Mesenteric fat pad (tissue), 1 donor: ENCODE data around the gene DNAJB9. TPM values are rescaled to one million over a fixed set of nuclear protein-coding genes. Genes with fewer than 3 reads are reported as not detected.

Experiments
- DNase-seq: peaks from one replicate; pipeline ENCODE4 v3.0.0-alpha.2; 2020; ENCODE audit warnings: low spot score
- total RNA-seq: library from RNA; stranded (reverse); fragmentation: NEBNext Ultra II Directional; extraction: Animal tissue kit (Norgen Biotek cat#: 25700); gene quantifications from one replicate; pipeline ENCODE4 v1.2.1, GENCODE V29; 2021
- donor health status: DM: yes; HTN: yes; CAD: no.

Gene DNAJB9
- total RNA-seq, 1 donor from 2014 or later: 31.9 TPM

- DNase-seq: no peak
Measured at GRCh38 chr7:108604307-108605077, 34.8 kb downstream of the DNAJB9 start.

GRCh38 chr7:108605559-108606201, 36.0 kb downstream of the DNAJB9 start:
- DNase-seq: no peak

- DNase-seq: no peak
Measured at GRCh38 chr7:108609643-108610042, 40.0 kb downstream of the DNAJB9 start.

GRCh38 chr7:108611268-108611667, 41.6 kb downstream of the DNAJB9 start:
- DNase-seq: no peak

GRCh38 chr7:108613147-108613948, 43.7 kb downstream of the DNAJB9 start:
- no peak for DNase-seq

GRCh38 chr7:108613949-108614381, 44.3 kb downstream of the DNAJB9 start:
- DNase-seq: no peak

- DNase-seq: no peak
Measured at GRCh38 chr7:108614896-108615295, 45.2 kb downstream of the DNAJB9 start.

GRCh38 chr7:108618056-108618455, 48.4 kb downstream of the DNAJB9 start:
- DNase-seq: no peak

- DNase-seq: no peak
Measured at GRCh38 chr7:108623220-108623619, 53.5 kb downstream of the DNAJB9 start.

Other genes starting within 250 kb of the DNAJB9 start
- 9.1 TPM for gene NRCAM, start 113.4 kb upstream of the DNAJB9 start, total RNA-seq
- 40.4 TPM for gene PNPLA8, start 43.7 kb upstream of the DNAJB9 start, total RNA-seq
- gene THAP5, start 168 bp upstream of the DNAJB9 start, total RNA-seq: 10.2 TPM